ENCODE data around the gene FAM184B.

DNA sequence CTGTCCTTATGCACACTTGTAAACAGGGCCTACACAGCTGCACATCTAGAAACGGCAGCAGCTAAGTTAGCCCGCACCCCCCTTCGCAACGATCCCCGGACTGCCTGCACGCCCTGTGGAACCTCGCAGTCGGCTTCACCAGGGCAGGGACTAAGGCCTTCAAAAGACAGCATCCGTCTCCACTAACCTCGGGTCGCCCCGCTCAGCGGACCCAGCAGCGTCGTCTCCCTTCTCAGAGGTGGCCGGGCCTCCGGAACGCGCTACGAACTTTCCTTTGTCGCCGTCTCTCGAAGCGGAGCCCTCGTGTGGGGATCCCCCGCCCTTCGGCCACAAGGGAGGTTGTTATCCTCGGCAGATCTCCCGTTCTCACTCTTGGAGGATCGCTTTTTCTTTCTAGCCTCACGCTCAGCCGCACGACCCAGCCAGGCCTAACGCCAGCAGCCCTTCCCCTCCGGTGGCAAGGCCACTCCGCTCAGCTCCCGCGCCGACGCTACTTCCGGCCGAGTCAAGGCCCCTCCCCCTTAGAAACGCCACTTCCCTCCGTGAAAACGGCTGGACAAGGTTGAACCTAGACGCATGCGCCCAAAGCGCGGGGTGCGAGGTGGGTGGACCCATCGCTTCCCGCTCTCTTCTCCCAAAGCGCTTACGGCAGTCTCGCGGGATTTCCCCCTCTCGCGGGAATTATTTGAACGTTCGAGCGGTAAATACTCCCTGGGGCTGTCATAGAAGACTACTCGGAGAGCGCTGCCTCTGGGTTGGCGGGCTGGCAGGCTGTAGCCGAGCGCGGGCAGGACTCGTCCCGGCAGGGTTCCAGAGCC lies 29.0 kb upstream of the FAM184B start, which contains the start of the genes DCAF16 and NCAPG:
- TF ChIP-seq, protein P1, sequence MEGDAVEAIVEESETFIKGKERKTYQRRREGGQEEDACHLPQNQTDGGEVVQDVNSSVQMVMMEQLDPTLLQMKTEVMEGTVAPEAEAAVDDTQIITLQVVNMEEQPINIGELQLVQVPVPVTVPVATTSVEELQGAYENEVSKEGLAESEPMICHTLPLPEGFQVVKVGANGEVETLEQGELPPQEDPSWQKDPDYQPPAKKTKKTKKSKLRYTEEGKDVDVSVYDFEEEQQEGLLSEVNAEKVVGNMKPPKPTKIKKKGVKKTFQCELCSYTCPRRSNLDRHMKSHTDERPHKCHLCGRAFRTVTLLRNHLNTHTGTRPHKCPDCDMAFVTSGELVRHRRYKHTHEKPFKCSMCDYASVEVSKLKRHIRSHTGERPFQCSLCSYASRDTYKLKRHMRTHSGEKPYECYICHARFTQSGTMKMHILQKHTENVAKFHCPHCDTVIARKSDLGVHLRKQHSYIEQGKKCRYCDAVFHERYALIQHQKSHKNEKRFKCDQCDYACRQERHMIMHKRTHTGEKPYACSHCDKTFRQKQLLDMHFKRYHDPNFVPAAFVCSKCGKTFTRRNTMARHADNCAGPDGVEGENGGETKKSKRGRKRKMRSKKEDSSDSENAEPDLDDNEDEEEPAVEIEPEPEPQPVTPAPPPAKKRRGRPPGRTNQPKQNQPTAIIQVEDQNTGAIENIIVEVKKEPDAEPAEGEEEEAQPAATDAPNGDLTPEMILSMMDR (IDR thresholded peaks at IDR 0.05), result no peak
- peak; percentile 99 for TF ChIP-seq POLR2AphosphoS5 (IDR thresholded peaks at IDR 0.05; ENCODE audit: insufficient read depth in 1 of 2, low read depth in 1 of 2)

Measured in vagina (tissue), 2 donors.